Measurements from ENCODE around the gene MLXIP. TPM values are rescaled to one million over a fixed set of nuclear protein-coding genes. Genes with fewer than 3 reads are reported as not detected.

The MLXIP gene
- total and polyA plus RNA-seq, 12 donors = 13.7 to 98.1 (median 40.1) TPM

GRCh38 chr12:122128481-122128880 is 49.9 kb downstream of the MLXIP start:
- WGBS, 4 donors = 53 to 74% (median 70%) methylated on average over 5 of the region's 5 CpGs
- Histone ChIP-seq H3K36me3 (replicated peaks in 1 of 2) (peaks cover 0 to 59% of the 10 kb centered on the region in 2 donors), H3K27me3 (no peaks in the 10 kb centered on the region), H3K4me3 (no peak overlapping the region), H3K9me3 (replicated peaks in 1 of 3) (no peaks in the 10 kb centered on the region), H3K4me1 (replicated peaks in 1 of 2) (peaks cover 0 to 33% of the 10 kb centered on the region in 2 donors), H3K27ac (no peak overlapping the region)
- no peak for DNase-seq
- TF ChIP-seq CTCF (IDR thresholded peaks at IDR 0.05) (no peak), POLR2A (IDR thresholded peaks at IDR 0.05) (no peak)
- intact Hi-C loops (cut with DNase I) = loop anchor here in 1 of 2 donors (10.0 kb wide), 1 partner anchor 204 kb away; no protein-coding TSS in a partner anchor

GRCh38 chr12:122129131-122129530 is 50.6 kb downstream of the MLXIP start:
- no peak overlapping the region for H3K4me3 ChIP-seq
- H3K27ac ChIP-seq = no peak overlapping the region
- TF ChIP-seq CTCF (IDR thresholded peaks at IDR 0.05) = no peak
- no peak for TF ChIP-seq POLR2A (IDR thresholded peaks at IDR 0.05)
- H3K9me3 ChIP-seq (replicated peaks in 1 of 3) = no peaks in the 10 kb centered on the region
- H3K36me3 ChIP-seq (replicated peaks in 1 of 2) = peaks cover 0 to 66% of the 10 kb centered on the region in 2 donors
- 94 to 96% (median 95%) methylated on average over 7 to 13 of the region's 13 CpGs for WGBS, 4 donors
- intact Hi-C loops (cut with DNase I) = loop anchor here in 1 of 2 donors (10.0 kb wide), 1 partner anchor 204 kb away; no protein-coding TSS in a partner anchor
- peaks cover 0 to 30% of the 10 kb centered on the region in 2 donors for H3K4me1 ChIP-seq (replicated peaks in 1 of 2)
- DNase-seq = no peak
- H3K27me3 ChIP-seq = no peaks in the 10 kb centered on the region

- DNase-seq = peak in 1 of 7 donors; percentile 48
- Histone ChIP-seq H3K9me3 (replicated peaks in 1 of 3) (no peaks in the 10 kb centered on the region), H3K27me3 (no peaks in the 10 kb centered on the region), H3K36me3 (replicated peaks in 1 of 2) (peaks cover 0 to 74% of the 10 kb centered on the region in 2 donors), H3K4me1 (replicated peaks in 1 of 2) (peaks cover 0 to 24% of the 10 kb centered on the region in 2 donors), H3K27ac (peak overlapping the region in 1 of 5 donors; percentile 35), H3K4me3 (no peak overlapping the region)
- intact Hi-C loops (cut with DNase I) = loop anchor here in 1 of 2 donors (2.0 kb wide), 1 partner anchor 63 kb away; no protein-coding TSS in a partner anchor
- TF ChIP-seq CTCF (IDR thresholded peaks at IDR 0.05) (no peak), POLR2A (IDR thresholded peaks at IDR 0.05) (no peak)
- 66 to 78% (median 72%) methylated on average over 6 to 17 of the region's 17 CpGs; no CpG with 5 or more reads in 1 of the 4 donors for WGBS, 4 donors
Measured at GRCh38 chr12:122130150-122130549, 51.6 kb downstream of the MLXIP start.

- intact Hi-C loops (cut with DNase I) = no loop called here
- TF ChIP-seq POLR2A (IDR thresholded peaks at IDR 0.05) = no peak
- TF ChIP-seq CTCF (IDR thresholded peaks at IDR 0.05) = no peak
- Histone ChIP-seq H3K4me1 (replicated peaks in 1 of 2) (peaks cover 0 to 6% of the 10 kb centered on the region in 2 donors), H3K9me3 (replicated peaks in 1 of 3) (no peaks in the 10 kb centered on the region), H3K27me3 (no peaks in the 10 kb centered on the region), H3K27ac (no peak overlapping the region), H3K4me3 (no peak overlapping the region), H3K36me3 (replicated peaks in 1 of 2) (peaks cover 0 to 91% of the 10 kb centered on the region in 2 donors)
- DNase-seq = no peak
- 77 to 85% (median 78%) methylated on average over 28 of the region's 28 CpGs for WGBS, 4 donors
Measured at GRCh38 chr12:122133192-122133950, 54.8 kb downstream of the MLXIP start.
